ENCODE measurements around the gene CFAP221. TPM values are rescaled to one million over a fixed set of nuclear protein-coding genes. Genes with fewer than 3 reads are reported as not detected.

Gene CFAP221
- total RNA-seq, 1 donor from 2014 or later = 1.0 TPM

GRCh38 chr2:119671752-119672151 is 127.5 kb downstream of the CFAP221 start:
- no peak overlapping the region for H3K4me3 ChIP-seq
- H3K4me1 ChIP-seq = peaks cover 4% of the 10 kb centered on the region
- TF ChIP-seq, protein P1, sequence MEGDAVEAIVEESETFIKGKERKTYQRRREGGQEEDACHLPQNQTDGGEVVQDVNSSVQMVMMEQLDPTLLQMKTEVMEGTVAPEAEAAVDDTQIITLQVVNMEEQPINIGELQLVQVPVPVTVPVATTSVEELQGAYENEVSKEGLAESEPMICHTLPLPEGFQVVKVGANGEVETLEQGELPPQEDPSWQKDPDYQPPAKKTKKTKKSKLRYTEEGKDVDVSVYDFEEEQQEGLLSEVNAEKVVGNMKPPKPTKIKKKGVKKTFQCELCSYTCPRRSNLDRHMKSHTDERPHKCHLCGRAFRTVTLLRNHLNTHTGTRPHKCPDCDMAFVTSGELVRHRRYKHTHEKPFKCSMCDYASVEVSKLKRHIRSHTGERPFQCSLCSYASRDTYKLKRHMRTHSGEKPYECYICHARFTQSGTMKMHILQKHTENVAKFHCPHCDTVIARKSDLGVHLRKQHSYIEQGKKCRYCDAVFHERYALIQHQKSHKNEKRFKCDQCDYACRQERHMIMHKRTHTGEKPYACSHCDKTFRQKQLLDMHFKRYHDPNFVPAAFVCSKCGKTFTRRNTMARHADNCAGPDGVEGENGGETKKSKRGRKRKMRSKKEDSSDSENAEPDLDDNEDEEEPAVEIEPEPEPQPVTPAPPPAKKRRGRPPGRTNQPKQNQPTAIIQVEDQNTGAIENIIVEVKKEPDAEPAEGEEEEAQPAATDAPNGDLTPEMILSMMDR (IDR thresholded peaks at IDR 0.05; ENCODE audit: borderline replicate concordance) = no peak
- DNase-seq = no peak
- H3K36me3 ChIP-seq = no peaks in the 10 kb centered on the region
- intact Hi-C loops (cut with micrococcal nuclease) = no loop called here
- H3K27me3 ChIP-seq (ENCODE audit: low read depth) = no peaks in the 10 kb centered on the region
- no peak overlapping the region for H3K27ac ChIP-seq (replicated peaks)
- no peaks in the 10 kb centered on the region for H3K9me3 ChIP-seq (replicated peaks)

DNA sequence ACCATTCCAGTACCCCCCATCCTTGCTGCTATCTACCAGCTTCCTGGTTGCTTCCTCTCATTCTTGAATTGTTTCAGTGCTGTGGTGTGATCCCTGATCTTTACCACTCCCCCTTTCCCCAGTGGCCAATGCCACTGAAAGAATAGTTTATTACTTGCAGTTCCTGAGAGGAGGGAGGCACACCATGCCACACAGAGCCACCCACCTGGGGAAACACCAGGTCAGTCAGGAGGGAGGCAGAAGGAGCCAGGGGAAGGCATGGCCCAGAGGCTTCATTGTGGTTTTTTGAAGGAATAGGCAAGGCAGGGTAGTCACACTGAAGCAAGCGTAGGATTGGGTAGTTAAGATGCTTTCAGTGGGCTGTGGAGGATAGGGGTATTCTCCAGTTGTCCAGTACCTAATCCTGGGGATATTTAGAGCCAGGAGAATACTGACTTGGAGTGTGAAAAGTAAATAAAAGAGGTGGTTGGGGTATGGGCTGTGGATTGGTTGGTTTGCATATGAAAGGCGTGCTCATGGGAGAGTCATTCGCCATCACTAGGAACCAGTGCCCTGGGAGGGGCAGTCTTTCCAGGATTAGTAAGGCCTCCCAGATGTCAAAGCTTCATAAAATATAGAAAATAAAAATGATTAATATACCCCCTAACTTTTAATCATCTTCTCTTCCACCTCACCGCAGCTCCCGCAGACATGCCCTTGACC is 128.1 kb downstream of the CFAP221 start:
- no peak overlapping the region for H3K4me3 ChIP-seq
- H3K36me3 ChIP-seq = no peaks in the 10 kb centered on the region
- H3K27me3 ChIP-seq (ENCODE audit: low read depth) = no peaks in the 10 kb centered on the region
- H3K27ac ChIP-seq (replicated peaks) = no peak overlapping the region
- TF ChIP-seq, protein P1 (IDR thresholded peaks at IDR 0.05; ENCODE audit: borderline replicate concordance) = no peak
- intact Hi-C loops (cut with micrococcal nuclease) = no loop called here
- no peak for DNase-seq
- H3K9me3 ChIP-seq (replicated peaks) = no peaks in the 10 kb centered on the region
- peaks cover 4% of the 10 kb centered on the region for H3K4me1 ChIP-seq

GRCh38 chr2:119673796-119674195 is 129.5 kb downstream of the CFAP221 start:
- Histone ChIP-seq H3K9me3 (replicated peaks) (no peaks in the 10 kb centered on the region), H3K27me3 (ENCODE audit: low read depth) (no peaks in the 10 kb centered on the region), H3K4me3 (no peak overlapping the region), H3K27ac (replicated peaks) (no peak overlapping the region), H3K4me1 (peaks cover 4% of the 10 kb centered on the region), H3K36me3 (no peaks in the 10 kb centered on the region)
- TF ChIP-seq, protein P1 (IDR thresholded peaks at IDR 0.05; ENCODE audit: borderline replicate concordance) = no peak
- intact Hi-C loops (cut with micrococcal nuclease) = no loop called here
- no peak for DNase-seq

GRCh38 chr2:119674711-119675500 is 130.7 kb downstream of the CFAP221 start:
- no peak overlapping the region for H3K4me3 ChIP-seq
- no peaks in the 10 kb centered on the region for H3K36me3 ChIP-seq
- H3K27me3 ChIP-seq (ENCODE audit: low read depth) = no peaks in the 10 kb centered on the region
- H3K27ac ChIP-seq (replicated peaks) = no peak overlapping the region
- peaks cover 13% of the 10 kb centered on the region for H3K4me1 ChIP-seq
- H3K9me3 ChIP-seq (replicated peaks) = no peaks in the 10 kb centered on the region
- no peak for DNase-seq
- TF ChIP-seq, protein P1 (IDR thresholded peaks at IDR 0.05; ENCODE audit: borderline replicate concordance) = peak; percentile 16
- intact Hi-C loops (cut with micrococcal nuclease) = no loop called here

DNA sequence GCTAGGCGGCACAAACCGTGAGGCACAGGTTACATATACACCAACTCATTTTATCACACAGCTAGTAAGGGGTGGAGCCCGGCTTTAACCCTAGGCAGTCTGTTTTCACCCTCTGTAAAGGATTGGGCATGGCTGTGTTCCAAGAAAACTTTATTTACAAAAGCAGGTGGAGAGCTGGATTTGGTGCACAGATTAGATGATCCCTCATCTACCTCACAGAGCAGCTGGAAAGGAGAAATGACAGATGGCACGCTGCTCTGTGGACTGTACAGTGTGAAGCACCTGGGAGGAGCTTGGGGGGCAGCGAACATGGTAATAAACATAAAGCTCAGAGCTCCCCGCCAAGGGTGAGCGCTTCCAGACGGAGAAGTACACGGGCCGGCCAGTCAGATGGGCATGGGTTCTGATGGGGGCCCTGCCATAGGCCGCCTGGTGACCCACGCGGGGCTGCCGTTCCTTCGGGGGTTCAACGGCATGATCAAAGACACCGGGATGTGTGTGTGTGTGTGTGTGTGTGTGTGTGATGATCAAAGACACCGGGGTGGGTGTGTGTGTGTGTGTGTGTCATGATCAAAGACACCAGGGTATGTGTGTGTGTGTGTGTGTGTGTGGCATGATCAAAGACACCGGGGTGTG is 133.9 kb downstream of the CFAP221 start:
- TF ChIP-seq, protein P1 (IDR thresholded peaks at IDR 0.05; ENCODE audit: borderline replicate concordance) = no peak
- H3K36me3 ChIP-seq = peaks cover 10% of the 10 kb centered on the region
- DNase-seq = no peak
- H3K27me3 ChIP-seq (ENCODE audit: low read depth) = no peaks in the 10 kb centered on the region
- intact Hi-C loops (cut with micrococcal nuclease) = no loop called here
- no peaks in the 10 kb centered on the region for H3K9me3 ChIP-seq (replicated peaks)
- peak overlapping the region; percentile 95 for H3K4me3 ChIP-seq
- H3K4me1 ChIP-seq = peaks cover 19% of the 10 kb centered on the region
- no peak overlapping the region for H3K27ac ChIP-seq (replicated peaks)

Data from left ventricle myocardium inferior (tissue), 1 donor.